HepG2 (cell line): ENCODE measurements around the gene HOXC9. TPM values are rescaled to one million over a fixed set of nuclear protein-coding genes. Genes with fewer than 3 reads are reported as not detected.

ENCODE experiments used
- FOXA1 ChIP-seq, 2 experiments: fragments of 450-650 bp in 1 of 2; sonication (generic) in 1 of 2; formaldehyde crosslinking in 1 of 2; IDR thresholded peaks; 2 replicates each; pipeline versions ENCODE4 v1.4.0 to v1.6.1; 2016 to 2020; ENCODE audit warnings: missing genetic modification reagents in 1 of 2
- NFKBIZ ChIP-seq: IDR thresholded peaks from 2 replicates; pipeline ENCODE4 v1.6.1; 2018; ENCODE audit warnings: missing genetic modification reagents, missing compliant biosample characterization
- PITX1 ChIP-seq: sonication (generic); formaldehyde crosslinking; IDR thresholded peaks from 2 replicates; pipeline ENCODE4 v1.5.1; 2020; ENCODE audit warnings: mild to moderate bottlenecking, missing genetic modification reagents
- RARA ChIP-seq: IDR thresholded peaks from 2 replicates; pipeline ENCODE4 v1.6.1; 2016; ENCODE audit warnings: missing genetic modification reagents, missing compliant biosample characterization
- SAP130 ChIP-seq: IDR thresholded peaks from 2 replicates; pipeline ENCODE4 v1.6.1; 2016; ENCODE audit warnings: low read depth
- ZSCAN25 ChIP-seq: sonication (generic); formaldehyde crosslinking; IDR thresholded peaks from 2 replicates; pipeline ENCODE4 v1.8.0; 2022; ENCODE audit warnings: mild to moderate bottlenecking, missing genetic modification reagents
- polyA plus RNA-seq, 8 experiments: library from polyadenylated mRNA; depleted of rRNA in 3 of 8; stranded (reverse) in 7 of 8; unstranded in 1 of 8; fragments of >200 nt; fragmentation: Illumina TruSeq in 4 of 8; extraction: Trizol in 4 of 8; gene quantifications; 2 replicates each; pipeline versions ENCODE4 v1.2.1 to v1.2.3, GENCODE V29; 2011 to 2016; ENCODE audit warnings: low read depth in 4 of 8, missing spikeins in 1 of 8, mixed read lengths in 1 of 8; ENCODE audit not compliant: insufficient read depth in 1 of 8
- total RNA-seq, 5 experiments: library from RNA; depleted of rRNA; stranded (reverse); fragments of >200 nt; fragmentation: Illumina TruSeq; extraction: Trizol; gene quantifications; 2 replicates each; pipeline ENCODE4 v1.2.3, GENCODE V29; 2016; ENCODE audit warnings: low read depth in 1 of 5
- TF ChIP-seq, protein P1 (sequence below): sonication (generic); formaldehyde crosslinking; IDR thresholded peaks from 2 replicates; pipeline ENCODE4 v1.4.0; 2020; ENCODE audit warnings: missing genetic modification reagents
- TF ChIP-seq, protein P2 (sequence below): sonication (generic); formaldehyde crosslinking; IDR thresholded peaks from 2 replicates; pipeline ENCODE4 v1.4.0; 2020; ENCODE audit warnings: missing genetic modification reagents

The HOXC9 gene
- total and polyA plus RNA-seq, 2 of the 13 experiments (the other 11 are each of a cell fraction or from before 2014, with no cell fraction given) = 0.11 to 1.1 TPM

DNA sequence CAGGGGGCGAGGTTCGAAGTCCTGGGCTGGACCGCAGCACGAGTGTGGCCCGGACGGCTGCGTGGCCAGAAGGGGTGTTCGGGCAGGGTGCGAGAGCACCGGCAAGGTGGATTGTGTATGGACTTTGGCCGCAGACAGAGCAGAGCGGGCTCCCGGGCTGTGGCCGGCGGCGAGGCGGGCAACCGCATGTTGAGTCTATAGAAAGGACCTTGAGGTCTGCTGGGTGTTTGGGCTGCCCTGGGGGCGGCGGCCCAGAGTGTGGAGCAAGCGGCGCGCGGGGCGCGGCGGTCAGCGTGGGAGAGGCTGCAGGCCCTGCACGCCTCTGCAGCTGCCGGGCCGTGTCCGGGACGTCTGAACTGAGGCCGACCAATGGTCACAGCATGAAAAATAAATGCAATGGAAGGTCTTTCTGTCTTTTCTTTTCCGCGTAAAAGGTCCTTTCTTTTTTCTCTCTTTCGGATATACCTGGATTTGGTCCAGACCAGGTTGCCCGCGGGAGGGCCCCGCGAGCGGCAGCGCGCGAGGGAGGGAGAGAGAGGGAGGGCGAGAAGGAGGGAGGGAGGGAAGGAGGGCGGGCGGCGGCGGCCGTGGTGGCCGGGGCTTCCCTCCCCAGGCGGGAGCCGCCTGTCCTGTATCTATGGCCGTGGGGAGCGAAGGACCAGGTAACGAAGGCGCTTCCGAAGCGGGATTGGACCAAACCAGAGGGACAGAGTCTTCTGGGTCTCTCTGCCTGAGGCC, 5.5 kb upstream of the HOXC9 start (continued):
- TF ChIP-seq, protein P1, sequence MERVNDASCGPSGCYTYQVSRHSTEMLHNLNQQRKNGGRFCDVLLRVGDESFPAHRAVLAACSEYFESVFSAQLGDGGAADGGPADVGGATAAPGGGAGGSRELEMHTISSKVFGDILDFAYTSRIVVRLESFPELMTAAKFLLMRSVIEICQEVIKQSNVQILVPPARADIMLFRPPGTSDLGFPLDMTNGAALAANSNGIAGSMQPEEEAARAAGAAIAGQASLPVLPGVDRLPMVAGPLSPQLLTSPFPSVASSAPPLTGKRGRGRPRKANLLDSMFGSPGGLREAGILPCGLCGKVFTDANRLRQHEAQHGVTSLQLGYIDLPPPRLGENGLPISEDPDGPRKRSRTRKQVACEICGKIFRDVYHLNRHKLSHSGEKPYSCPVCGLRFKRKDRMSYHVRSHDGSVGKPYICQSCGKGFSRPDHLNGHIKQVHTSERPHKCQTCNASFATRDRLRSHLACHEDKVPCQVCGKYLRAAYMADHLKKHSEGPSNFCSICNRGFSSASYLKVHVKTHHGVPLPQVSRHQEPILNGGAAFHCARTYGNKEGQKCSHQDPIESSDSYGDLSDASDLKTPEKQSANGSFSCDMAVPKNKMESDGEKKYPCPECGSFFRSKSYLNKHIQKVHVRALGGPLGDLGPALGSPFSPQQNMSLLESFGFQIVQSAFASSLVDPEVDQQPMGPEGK (CRISPR knock-in tag) = peak; percentile 77
- TF ChIP-seq ZSCAN25 (CRISPR knock-in tag) (peak; percentile 83), NFKBIZ (CRISPR knock-in tag) (0 out of 2 replicates have a peak, but pooled peaks have one; percentile 38), FOXA1 (IDR thresholded peaks at IDR 0.05) (no peak), FOXA1 (CRISPR knock-in tag; IDR thresholded peaks at IDR 0.05) (peak; percentile 12; the same call in 1 of the 2 replicates), PITX1 (CRISPR knock-in tag) (peak; percentile 49; the same call in 1 of the 2 replicates), RARA (CRISPR knock-in tag) (no peak), SAP130 (CRISPR knock-in tag) (peak; percentile 32; the same call in 1 of the 2 replicates)
- TF ChIP-seq, protein P2, sequence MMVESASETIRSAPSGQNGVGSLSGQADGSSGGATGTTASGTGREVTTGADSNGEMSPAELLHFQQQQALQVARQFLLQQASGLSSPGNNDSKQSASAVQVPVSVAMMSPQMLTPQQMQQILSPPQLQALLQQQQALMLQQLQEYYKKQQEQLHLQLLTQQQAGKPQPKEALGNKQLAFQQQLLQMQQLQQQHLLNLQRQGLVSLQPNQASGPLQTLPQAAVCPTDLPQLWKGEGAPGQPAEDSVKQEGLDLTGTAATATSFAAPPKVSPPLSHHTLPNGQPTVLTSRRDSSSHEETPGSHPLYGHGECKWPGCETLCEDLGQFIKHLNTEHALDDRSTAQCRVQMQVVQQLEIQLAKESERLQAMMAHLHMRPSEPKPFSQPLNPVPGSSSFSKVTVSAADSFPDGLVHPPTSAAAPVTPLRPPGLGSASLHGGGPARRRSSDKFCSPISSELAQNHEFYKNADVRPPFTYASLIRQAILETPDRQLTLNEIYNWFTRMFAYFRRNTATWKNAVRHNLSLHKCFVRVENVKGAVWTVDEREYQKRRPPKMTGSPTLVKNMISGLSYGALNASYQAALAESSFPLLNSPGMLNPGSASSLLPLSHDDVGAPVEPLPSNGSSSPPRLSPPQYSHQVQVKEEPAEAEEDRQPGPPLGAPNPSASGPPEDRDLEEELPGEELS (CRISPR knock-in tag) = peak; percentile 47; the same call in 1 of the 2 replicates
